Limb (tissue), 2 donors: ENCODE data around the gene GPC6.
"Not testable (repeated sequence)": the region's sequence is repeated elsewhere in the genome, so short reads cannot be mapped to it uniquely, and the experiment has no call there.

Experiments
- DNase-seq, 2 donors: peaks; one replicate each; pipeline ENCODE4 v3.0.0-alpha.2; 2016; ENCODE audit errors: extremely low spot score in 2 of 2

The GPC6 gene

DNA sequence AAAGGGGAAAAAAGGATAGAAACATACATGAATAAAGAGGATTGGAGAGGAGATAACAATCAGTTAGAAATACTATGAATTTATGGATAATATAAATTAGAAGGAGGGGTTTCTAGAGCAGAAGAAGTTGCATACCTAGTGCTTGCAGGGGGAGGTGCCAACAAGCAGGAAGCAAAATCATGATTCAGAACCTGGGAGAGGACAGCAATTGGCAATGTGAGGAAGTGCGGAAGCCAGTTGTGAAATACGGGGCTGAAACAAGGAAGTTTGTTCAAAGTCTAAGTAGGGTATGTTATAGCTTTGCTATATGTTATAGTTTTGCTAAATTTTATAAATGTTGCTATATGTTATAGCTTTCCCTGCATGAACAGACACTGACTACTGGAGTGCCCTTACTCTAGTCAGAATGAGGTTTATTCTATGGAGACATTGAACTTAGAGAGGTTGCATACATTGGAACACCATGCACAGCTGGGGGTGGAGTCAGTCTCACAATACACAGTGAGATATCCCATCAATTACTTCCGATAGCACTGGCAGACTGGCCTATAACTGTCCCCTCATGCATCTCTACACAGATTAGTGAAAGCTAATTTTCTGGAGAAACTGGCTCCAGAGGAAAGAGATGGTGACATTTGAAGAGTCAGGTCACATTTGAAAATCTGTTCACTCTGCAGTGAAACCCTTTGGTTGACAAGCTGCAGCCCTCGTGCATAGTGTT, 92.1 kb downstream of the GPC6 start:
- DNase-seq: no peak

DNA sequence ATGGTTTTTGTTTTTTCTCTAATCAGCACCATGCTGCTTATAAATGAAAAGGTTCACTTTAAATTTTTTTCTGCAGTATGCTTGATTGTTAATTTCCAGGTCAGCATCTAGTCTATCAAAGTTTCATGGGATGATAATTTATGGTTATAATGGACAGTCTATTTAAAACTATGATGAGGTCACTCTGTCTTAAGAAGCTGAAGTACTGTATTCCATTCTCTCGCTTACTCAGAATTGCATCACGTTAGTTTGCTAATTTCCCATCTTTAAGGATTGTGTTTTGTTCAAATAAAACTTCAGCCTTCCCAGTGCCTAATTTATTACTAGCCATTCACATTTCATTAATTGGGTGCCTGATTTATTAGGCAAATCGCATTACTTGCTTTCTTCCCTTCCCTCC, 94.3 kb downstream of the GPC6 start:
- DNase-seq: no peak

DNA sequence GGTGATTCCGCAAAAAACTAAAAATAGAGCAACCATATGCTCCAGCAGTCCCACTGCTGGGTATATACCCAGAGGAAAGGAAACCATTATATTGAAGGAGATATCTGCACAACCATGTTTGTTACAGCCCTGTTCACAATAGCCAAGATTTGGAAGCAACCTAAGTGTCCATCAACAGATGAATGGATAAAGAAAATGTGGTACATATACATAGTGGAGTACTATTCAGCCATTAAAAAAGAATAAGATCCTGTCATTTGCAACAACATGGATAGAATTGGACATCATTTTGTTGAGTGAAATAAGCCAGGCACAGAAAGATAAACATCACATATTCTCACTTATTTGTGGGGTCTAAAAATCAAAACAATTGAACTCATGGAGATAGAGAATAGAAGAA, 97.3 kb downstream of the GPC6 start:
- DNase-seq: not testable (repeated sequence)

DNA sequence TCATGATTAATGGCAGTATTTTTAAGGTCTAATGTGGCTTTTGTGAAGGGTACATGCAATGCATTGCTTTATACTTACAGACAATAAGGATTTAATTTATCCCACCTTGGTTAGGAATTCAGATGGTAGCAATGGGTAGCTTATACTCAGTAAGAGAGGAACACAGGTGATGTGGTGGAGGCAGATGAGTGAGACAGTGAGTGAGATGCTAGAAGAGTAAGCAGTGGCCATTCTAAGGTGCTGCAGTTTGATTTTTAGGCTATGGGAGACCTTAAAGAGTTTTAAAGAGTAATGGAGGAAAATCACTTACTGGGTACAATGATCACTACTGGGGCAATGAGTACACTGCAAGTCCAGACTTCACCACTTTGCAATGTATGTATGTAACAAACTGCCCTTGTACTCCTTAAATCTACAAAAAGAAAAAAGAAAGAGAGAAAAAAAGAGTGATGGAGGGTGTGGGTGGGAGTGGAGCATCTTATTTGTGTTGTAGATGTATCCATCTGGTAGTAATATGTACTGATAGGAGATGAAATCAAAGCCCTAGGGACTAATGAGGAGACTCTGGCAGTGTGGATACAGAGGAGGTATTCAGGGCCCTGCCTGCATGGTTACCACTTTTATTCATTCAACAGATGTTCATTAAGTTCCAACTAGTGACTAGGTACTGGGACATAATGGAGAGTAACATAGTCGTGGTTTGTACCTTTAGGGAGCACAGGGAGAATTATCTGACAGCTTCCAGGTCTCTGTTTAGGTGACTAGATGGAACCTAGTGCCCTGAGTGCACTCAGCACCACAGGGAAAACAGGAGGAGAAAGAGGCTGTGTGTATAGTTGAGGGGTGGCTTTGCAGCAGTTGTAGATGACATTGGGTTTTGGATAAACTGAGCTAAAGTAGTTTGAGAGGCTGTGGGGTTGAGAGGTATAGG, 99.0 kb downstream of the GPC6 start:
- no peak for DNase-seq

DNA sequence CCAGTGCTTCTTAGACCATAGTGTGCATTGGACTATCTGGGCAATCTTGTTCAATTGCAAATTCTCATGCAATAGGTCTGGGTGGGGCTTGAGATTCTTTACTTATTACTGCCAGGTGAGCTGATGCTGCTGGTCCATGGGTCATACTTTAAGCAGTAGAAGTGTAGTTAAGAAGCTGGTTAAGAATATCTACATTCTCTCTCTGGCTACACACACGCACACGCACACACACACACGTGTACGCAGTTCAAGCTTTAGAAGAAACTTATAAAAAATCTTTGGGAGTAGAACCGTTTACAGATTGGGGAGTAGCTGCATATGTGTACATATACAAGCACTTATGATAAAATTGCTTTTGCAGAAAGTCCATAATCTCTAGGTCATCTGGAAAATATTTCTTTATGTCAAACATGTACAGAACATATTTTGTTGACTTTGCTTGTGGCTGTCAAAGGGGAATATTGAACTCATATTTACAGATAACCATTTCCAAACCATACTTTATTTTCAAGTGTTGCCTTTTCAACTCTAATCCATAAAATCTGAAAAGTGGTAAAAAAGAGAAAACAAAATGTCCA, 99.7 kb downstream of the GPC6 start:
- DNase-seq: no peak

DNA sequence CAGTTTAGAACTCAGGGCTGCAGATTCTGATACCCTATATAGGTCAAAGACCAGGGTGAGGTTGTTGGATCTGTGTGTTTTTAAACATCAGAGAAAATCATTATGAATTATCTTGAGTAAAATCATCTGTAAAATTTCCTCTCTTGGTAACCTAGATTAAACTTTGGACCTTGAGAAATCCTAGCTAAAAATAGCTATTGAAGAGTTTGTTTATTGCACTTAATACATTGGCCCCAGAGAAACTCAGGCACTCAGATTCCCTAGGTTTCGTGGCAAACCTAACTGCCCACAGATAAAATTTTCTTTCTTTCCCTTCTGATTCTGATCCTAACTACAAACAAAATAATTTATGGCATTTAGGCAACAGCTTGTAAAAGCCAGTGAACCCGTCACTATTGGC, 102.3 kb downstream of the GPC6 start:
- no peak for DNase-seq

DNA sequence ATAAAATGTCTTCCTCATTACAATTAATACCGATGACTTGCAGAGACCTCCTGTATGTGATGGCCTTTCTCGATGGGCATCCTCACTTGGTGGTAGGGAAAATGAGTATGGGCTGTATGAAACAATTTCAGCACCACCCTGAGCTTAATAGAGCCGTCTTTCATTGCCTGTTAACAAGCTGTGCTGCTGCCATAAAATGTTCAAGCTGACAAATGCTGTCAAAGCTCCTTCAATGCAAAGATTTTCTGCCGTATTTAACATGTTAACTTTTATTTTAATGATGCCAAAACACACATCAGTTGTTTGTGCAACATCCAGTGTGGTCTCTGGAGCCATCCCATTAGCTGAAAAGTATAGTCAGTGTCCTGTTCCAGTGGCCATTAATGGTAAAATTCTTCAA, 110.1 kb downstream of the GPC6 start:
- no peak for DNase-seq

DNA sequence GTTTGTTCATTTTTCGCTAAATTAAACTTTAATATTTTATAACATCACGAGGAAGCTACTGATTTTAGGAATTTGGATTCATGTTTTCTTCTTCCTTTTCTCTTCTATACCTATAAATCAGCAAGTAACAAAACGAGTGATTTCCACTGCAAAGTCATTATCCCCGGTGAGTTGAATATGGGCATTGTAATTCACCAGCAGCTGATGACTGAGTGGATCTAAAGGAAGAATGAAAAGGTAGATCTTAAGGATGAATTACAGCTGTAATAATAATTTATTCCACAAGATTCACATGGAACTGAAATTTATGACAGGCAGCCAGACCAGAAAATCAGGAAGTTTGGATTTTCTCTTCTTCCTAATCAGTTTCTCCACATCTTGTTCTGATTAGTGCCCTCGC, 111.4 kb downstream of the GPC6 start:
- no peak for DNase-seq

DNA sequence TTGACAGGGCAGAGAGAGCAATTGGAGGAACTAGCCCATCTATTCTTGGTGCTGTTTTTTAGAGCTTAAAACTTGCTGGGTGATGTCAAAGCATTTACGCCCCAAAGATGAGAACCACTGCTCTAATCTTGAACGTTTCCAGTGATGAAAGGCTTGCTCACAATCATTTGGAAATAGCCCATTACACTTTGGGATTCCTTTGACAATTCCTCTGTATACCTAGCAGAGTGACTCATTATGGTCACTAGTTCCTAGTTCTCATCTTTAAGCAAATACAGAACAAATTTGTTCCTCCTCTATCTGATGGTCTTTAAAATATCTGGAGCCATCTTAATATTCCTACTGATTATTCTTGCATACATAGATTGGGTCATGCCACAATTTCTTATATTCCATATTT, 112.3 kb downstream of the GPC6 start:
- no peak for DNase-seq

DNA sequence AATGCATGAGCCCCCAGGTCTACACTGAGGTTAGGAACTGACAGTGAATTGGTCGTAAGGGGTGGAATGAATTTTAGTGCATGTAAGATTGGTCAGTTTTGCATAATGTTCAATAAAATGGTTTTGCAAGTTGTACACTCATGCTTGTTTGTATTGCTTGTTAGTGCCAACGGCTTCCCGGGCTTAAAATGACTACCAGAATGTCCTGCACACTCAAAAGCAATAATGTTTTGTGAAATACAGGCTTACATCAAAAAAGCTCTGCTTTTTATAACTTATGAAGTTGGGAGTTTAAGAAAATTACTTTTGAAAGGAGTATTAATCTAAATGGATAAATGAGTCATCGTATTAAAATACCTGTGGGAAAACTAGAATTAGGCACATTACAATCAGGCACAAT, 112.9 kb downstream of the GPC6 start:
- DNase-seq: no peak

DNA sequence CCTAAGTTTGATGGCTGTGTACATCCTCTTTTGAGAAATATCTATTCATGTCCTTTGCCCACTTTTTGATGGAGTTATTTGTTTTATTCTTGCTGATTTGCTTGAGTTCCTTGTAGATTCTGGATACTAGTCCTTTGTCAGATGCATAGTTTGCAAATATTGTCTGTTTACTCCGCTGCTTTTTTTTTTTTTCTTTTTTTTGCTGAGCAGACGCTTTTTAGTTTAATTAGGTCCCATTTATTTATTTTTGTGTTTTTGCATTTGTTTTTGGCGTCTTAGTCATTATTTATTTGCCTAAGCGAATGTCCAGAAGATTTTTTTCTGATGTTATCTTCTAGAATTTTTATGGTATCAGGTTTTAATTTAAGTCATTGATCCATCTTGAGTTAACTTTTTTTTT, 114.9 kb downstream of the GPC6 start:
- no peak for DNase-seq

DNA sequence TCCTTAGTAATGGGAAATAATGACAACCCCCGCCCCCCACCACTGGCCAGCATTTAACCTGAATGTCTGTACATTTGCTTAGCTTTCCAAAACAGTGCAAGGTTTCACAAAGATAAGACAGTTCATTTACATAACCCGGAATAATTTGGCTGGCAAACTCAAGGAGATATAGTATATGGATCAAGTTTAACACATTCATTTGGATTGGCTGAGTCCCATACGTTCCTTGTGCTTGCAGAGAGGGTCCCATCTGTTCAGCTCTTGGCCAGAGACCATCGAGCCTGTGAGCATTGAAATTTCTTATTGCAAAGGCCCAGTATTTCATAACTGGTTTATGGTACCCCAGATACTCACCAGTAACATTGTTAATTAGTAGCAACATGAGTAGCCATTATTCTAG, 116.5 kb downstream of the GPC6 start:
- DNase-seq: no peak

DNA sequence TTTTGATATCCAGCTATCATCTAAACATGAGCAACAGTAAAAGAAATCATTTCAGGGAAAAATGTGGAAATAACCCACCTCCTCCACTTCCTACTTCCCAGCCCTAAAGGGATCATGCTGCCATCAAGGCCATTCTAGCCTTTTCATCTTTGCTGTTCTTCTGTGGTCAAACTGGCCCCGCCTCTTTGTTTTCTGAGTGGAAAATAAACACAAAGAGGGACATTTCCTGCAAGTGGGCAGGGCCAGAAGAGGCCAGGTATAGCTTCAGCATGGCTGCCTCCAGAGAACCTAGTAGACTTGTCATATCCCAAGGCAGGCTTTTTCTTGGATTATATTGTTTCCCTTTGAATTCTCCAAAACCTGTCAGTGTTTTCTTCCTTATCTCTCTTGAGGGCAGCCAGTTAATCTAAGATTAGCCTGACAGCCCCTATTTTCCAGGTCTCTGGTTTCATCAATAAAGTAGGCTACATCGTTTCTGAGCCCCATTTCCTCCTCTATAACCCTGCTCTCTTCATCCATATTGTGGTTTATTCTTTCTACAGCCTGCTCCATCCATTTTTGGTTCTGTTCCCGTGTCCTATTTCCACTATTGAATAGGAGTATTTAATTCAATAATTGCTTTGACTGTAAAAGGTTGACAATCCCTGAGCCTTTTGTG, 117.6 kb downstream of the GPC6 start:
- DNase-seq: no peak

DNA sequence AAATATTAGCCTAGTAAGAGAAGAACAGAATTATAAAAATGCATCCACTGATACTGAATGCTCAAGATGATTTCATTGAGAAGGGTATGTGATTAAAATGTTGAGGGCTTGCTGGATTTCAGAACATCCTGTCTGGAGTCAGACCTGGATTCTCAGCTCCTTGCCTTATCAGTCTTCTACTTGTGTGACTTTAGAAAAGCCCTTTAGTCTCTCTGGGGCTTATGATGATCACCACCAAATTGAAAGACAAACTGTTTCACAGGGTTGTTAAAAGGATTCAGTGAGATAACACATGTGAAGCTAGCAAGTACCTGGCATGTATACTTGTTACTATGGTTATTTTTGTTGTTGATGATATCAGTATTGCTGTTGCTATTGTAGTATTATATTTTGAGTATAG, 118.4 kb downstream of the GPC6 start:
- DNase-seq: no peak

DNA sequence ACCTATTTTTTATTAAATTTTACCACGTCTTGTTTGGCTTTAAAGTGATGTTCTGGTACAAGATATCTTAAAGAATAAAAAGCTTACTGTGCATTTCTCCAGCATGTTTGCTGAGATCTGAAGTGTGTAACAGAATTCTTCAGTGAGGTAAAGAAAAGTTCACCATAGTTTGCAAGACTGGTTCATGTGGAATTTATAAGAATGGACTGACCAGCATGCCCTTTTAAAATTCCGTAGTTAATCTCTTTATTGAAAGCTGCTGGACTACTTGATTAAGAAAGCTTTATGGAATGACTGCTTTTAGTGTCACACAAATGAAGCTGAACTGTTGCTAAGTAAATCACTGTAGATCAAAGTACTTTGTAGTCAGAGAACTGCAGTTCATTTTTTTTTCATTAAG, 119.2 kb downstream of the GPC6 start:
- no peak for DNase-seq

DNA sequence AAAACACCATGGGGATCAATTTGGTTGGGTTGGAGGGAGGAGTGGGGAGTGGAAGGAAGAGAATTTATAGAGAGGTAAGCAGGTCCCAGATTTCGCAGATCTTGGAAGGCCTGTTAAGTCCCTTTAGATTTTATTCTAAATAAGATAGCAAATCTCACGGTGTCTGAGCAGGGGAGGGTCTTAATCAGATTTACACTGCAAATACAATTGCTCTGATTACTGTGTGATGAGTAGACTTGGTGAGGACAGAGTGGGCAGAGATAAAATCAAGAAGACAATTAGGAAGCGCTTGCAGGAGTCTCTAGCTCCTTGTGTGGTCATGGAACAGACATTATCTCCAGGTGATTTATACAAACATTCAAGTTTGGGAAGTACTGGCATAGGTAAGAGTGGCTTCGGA, 126.0 kb downstream of the GPC6 start:
- DNase-seq: no peak

DNA sequence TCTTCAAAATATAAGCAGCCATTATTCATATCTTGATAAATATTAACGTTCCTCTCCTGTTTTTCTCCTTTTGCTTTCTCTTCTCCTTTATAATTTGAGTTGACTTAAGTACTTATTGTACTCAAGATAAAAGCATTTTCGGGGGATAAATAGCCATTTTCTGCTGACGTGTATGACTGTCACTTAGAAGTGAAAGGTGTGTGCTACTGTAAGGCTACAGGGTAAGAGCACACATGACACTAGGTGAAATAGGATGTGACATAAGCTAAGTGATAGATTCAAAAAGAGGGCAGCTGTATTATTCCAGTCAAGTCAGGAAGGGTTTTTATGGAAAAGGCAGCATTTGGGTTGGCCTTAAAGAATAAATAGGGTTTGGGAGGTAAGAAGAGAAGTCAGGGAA, 128.5 kb downstream of the GPC6 start:
- DNase-seq: no peak

DNA sequence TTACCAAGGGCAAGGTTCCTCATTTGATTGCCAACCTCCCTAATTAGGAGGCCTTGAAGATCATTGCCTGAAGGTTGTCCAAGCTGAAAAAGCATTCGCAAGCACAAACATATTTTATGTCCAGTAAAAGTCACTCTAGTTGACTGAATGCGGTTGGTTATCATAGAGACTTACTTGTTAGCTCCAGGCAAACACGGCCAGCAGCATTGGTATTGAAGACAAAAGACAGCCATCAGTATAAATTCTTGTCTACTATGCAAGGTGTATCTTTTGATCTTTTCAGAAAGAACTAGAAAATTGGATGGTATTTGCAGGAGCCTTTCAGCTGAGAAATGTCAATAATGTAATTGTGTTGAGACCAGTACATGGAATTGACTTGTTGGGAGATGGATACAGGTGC, 129.9 kb downstream of the GPC6 start:
- no peak for DNase-seq

DNA sequence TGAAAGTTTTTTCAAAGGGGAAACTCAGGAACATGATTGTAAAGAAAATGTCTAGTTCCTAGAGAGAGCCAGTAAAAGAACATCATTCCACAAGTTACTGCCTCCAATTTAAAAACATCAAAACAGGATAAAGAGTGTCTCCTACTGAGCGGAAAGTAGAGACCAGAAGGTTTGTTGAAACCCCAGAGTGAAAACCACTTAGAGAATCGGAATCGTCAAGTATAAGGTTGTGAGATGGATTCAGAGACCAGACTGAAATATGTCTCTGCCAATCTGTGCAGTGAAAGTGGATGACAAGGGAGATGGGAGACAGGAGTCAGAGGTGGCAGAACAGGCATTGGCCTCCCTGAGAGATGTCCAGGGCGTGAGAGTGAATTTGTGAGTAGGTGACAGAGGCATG, 133.4 kb downstream of the GPC6 start:
- DNase-seq: no peak

DNA sequence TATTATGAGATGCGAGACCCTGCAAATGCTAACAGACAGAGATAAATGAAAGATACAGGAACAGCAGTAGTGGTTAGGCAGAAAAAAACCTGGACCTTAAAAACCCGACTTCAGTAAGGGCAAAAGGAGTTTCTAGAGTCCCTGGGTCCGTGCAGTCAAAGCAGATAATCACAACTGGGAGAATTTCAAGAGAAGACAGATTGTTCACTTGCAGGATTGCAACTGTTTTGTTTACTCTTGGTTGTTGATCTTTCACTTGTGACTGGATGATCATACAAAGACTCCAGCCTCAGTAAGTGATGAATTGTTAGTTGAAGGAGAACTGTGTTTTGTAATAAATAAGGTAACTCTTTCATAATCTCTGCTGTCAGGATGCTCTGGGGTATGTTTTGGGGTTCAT, 135.1 kb downstream of the GPC6 start:
- no peak for DNase-seq

DNA sequence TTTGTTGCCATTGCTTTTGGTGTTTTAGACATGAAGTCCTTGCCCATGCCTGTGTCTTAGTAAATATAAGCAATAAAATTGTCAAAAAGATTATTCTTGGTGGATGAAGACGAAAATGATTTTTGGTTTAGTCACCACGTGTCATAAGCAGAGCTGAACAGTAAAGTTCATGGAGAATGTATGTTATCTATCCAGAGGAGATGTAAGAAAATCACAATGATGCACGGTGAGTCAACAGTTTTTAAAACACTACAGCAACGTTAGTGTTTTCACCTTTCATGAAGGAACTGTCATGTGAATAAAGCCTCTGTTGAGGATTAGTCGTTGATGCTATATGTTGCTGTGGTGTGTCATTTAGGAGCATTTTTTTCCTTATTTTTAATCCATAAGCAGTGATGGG, 137.6 kb downstream of the GPC6 start:
- no peak for DNase-seq

DNA sequence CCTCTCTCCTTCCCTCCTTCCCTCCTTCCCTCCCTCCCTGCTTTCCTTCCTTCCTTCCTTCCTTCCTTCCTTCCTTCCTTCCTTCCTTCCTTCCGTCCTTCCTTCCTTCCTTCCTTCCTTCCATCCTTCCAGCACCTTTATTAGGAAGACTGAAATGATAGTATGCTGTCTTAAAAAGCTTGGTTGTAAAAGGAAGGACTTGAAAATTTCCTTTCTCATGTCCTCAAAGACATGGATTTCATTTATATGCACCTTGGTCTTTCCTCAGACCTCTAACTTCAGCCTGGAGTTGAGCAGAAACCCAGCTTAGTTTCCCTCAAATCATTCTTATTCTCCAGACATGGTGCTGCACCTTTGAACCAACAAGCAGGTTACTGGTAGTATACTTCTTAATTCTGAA, 141.7 kb downstream of the GPC6 start:
- DNase-seq: no peak
